ENCODE measurements around the gene KANSL2.

- TF ChIP-seq EZH2 (IDR thresholded peaks at IDR 0.05; ENCODE audit: borderline replicate concordance, low read depth, low read length) (no peak), CEBPB (tag; IDR thresholded peaks at IDR 0.05) (no peak), REST (IDR thresholded peaks at IDR 0.05; ENCODE audit: borderline replicate concordance) (no peak), REST (CRISPR knock-in tag; IDR thresholded peaks at IDR 0.05; ENCODE audit: low read depth) (no peak), STAT6 (CRISPR knock-in tag; IDR thresholded peaks at IDR 0.05) (no peak), NR2C1 (IDR thresholded peaks at IDR 0.05) (no peak), NR2C1 (tag; IDR thresholded peaks at IDR 0.05) (no peak), ZZZ3 (IDR thresholded peaks at IDR 0.05) (no peak), ZFP30 (CRISPR knock-in tag; IDR thresholded peaks at IDR 0.05; ENCODE audit: borderline replicate concordance) (no peak)
Observed at GRCh38 chr12:48688836-48689235, 6.8 kb upstream of the KANSL2 start.

All from K562 (cell line).